ENCODE data around the gene KCNK13.

KCNK13 gene

DNA sequence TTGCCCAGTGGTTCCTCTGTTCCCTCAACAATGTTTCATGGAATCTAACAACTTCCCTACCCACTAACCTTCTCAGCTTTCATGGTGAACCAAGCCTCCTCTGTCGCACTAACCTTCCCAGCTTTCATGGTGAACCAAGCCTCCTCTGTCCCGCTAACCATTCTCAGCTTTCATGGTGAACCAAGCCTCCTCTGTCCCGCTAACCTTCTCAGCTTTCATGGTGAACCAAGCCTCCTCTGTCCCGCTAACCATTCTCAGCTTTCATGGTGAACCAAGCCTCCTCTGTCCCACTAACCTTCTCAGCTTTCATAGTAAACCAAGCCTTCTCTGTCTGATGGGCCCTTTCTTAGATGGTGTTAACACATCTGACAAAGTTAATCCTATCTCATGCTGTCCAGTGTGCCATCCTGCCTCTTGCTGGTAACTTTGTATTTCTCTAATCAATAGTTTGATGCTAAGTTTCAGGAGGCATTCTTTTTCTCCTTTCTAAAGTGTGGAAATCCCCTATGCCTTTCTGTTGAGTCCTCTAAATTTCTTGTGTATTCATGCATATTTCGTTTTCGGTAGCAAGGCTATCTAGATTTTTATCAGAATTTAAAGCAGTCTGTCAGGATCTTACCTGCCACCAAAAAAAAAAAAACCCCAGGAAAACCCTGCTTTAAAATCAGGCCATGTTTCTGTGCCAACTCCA lies 26.8 kb upstream of the KCNK13 start:
- TF ChIP-seq, protein P1, sequence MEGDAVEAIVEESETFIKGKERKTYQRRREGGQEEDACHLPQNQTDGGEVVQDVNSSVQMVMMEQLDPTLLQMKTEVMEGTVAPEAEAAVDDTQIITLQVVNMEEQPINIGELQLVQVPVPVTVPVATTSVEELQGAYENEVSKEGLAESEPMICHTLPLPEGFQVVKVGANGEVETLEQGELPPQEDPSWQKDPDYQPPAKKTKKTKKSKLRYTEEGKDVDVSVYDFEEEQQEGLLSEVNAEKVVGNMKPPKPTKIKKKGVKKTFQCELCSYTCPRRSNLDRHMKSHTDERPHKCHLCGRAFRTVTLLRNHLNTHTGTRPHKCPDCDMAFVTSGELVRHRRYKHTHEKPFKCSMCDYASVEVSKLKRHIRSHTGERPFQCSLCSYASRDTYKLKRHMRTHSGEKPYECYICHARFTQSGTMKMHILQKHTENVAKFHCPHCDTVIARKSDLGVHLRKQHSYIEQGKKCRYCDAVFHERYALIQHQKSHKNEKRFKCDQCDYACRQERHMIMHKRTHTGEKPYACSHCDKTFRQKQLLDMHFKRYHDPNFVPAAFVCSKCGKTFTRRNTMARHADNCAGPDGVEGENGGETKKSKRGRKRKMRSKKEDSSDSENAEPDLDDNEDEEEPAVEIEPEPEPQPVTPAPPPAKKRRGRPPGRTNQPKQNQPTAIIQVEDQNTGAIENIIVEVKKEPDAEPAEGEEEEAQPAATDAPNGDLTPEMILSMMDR (IDR thresholded peaks at IDR 0.05): no peak

- TF ChIP-seq, protein P1 (IDR thresholded peaks at IDR 0.05): no peak
These were observed 22.4 kb upstream of the KCNK13 start for GRCh38 chr14:90039253-90040010.

DNA sequence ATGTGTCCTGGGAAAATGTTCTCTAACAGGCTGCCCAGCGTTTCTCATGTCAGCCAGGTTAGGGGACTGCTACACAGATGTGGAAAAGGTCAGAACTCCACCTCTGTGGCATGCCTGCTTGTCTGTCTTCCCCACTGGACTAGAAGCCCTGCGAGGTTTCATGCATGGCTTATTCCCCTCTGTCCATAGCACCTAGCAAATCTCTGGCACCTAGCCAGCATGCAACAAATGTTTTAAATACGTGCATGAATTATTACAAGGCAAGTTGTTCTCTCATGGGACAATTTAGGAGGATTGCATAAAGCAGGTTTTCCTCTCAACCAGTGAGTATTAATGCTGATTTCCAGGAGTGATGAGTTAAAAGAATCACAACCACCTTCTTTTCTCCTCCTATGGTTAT lies 21.4 kb upstream of the KCNK13 start:
- TF ChIP-seq, protein P1 (IDR thresholded peaks at IDR 0.05): no peak

DNA sequence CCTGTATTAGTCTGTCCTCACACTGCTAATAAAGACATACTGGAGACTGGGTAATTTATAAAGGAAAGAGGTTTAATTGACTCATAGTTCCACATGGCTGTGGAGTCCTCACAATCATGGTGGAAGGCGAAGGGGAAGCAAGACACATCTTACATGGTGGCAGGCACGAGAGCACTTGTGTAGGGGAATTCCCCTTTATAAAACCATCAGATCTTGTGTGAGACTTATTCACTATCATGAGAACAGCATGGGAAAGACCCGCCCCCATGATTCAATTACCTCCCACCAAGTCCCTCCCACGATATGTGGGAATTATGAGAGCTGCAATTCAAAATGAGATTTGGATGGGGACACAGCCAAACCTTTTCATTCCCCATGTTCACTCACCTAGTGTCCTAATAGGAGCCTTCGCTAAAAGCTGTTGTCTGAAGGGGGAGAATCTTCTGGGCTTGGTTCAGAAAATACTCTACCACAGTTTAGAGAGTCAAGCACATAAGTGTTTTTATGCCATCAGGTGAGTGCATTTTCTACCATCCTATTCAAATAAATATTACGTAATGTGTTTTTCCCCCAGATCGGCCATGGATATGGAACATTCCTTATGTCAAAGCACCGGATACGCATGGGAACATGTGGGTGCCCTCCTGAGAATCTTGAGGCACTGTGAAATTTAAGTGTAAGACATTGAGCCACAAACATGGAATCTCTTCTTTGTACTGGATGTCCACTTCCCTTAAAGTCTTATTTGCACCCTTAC lies 19.1 kb upstream of the KCNK13 start:
- TF ChIP-seq, protein P1 (IDR thresholded peaks at IDR 0.05): no peak

- TF ChIP-seq, protein P1 (IDR thresholded peaks at IDR 0.05): no peak
These were observed 16.2 kb upstream of the KCNK13 start for GRCh38 chr14:90045616-90046015.

DNA sequence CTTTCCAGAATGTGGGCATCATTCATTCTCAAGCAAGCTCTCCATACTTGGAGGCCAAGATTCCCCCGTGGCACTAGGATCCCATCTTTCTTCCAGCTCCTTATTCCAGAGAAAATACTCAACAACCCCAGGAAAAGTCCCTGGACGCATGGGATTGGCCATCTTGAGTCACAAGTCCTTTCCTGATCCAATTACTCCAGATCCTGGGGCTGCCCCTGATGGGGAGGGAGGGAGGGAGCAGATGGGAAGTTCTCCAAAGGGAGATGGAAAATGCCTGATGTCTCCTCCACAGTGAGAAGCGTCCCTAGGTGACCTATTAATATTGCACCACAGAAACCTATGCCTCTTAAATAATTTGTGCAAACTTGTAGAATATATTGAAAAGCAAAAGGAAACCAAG lies 12.4 kb upstream of the KCNK13 start:
- TF ChIP-seq, protein P1 (IDR thresholded peaks at IDR 0.05): no peak

GRCh38 chr14:90050271-90050670 lies 11.5 kb upstream of the KCNK13 start:
- TF ChIP-seq, protein P1 (IDR thresholded peaks at IDR 0.05): no peak
